Measurements from ENCODE around the gene GEN1.

GEN1 gene

DNA sequence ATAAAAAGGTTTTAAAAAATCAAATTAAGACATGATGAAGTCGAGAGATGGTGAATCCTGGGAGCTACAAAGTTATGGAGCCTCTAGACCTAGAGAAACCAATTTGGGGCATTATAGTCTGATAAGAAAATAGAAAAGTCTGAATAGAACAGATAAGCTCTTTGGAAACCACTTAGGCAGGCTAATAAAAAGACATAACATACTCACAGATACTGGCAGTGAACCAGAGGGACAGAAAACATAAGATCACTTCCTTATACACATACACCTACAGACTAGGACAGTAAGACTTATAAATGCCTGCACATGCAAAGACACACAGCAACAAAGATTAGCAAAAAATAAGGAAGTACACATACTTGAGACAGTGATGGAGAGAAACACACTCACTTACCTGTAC, 20.3 kb upstream of the GEN1 start:
- Histone ChIP-seq H3K4ac (ENCODE audit: low read depth, low read length) (no peak overlapping the region), H3K4me2 (ENCODE audit: low read length) (no peak overlapping the region), H3K79me2 (ENCODE audit: control insufficient read depth, insufficient read depth, low read length) (no peaks in the 10 kb centered on the region), H3K4me3 (ENCODE audit: low read length) (no peak overlapping the region), H3K79me1 (ENCODE audit: low read length) (no peaks in the 10 kb centered on the region), H3K27ac (ENCODE audit: low read depth, low read length) (no peak overlapping the region), H3K18ac (ENCODE audit: low read length) (no peak overlapping the region), H3K36me3 (ENCODE audit: control insufficient read depth, insufficient read depth, low read length) (peaks cover 13% of the 10 kb centered on the region), H3K56ac (ENCODE audit: low read length) (no peak overlapping the region), H2BK120ac (ENCODE audit: low read depth, low read length) (no peak overlapping the region), H3K9ac (ENCODE audit: low read length) (no peak overlapping the region), H3K4me1 (ENCODE audit: control insufficient read depth, low read depth, low read length) (no peaks in the 10 kb centered on the region), H2AK5ac (ENCODE audit: low read length) (no peak overlapping the region), H2BK15ac (replicated peaks; ENCODE audit: low read depth) (no peak overlapping the region), H3K23ac (ENCODE audit: low read length) (peak overlapping the region; percentile 45), H3K27me3 (ENCODE audit: insufficient read depth, low read length, poor library complexity) (no peaks in the 10 kb centered on the region), H4K5ac (ENCODE audit: low read length) (no peak overlapping the region), H2BK5ac (ENCODE audit: low read length) (no peak overlapping the region), H4K8ac (ENCODE audit: low read depth, low read length) (no peak overlapping the region)
- no CpG with 5 or more reads among the region's 1 CpG for WGBS (ENCODE audit: extremely low coverage, insufficient coverage, low lambda C conversion rate)
- no peak for DNase-seq

DNA sequence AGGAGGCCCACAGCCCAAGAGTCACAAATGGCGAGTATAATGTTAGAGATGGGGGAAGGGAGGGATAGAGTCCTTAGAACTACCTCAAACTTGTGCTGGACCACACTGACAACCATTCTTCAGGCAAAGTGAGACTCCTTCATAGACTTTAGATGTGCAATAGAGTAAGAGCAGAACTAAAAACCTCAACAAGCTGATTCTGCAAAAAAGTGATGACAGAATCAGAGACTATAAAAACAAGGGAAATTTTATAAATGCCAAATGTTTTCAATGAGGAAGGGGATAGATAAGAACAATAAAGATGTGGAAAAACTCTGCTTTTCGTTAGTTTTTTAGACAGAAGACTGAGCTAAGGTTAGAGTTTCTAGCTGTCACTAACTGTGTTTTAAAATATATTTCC, 18.1 kb upstream of the GEN1 start:
- H3K79me1 ChIP-seq (ENCODE audit: low read length), result no peaks in the 10 kb centered on the region
- no peak overlapping the region for H2BK15ac ChIP-seq (replicated peaks; ENCODE audit: low read depth)
- no CpG with 5 or more reads among the region's 2 CpGs for WGBS (ENCODE audit: extremely low coverage, insufficient coverage, low lambda C conversion rate)
- no peak overlapping the region for H3K23ac ChIP-seq (ENCODE audit: low read length)
- no peak for DNase-seq
- no peak overlapping the region for H3K4me2 ChIP-seq (ENCODE audit: low read length)
- no peaks in the 10 kb centered on the region for H3K27me3 ChIP-seq (ENCODE audit: insufficient read depth, low read length, poor library complexity)
- no peak overlapping the region for H4K5ac ChIP-seq (ENCODE audit: low read length)
- no peaks in the 10 kb centered on the region for H3K4me1 ChIP-seq (ENCODE audit: control insufficient read depth, low read depth, low read length)
- no peak overlapping the region for H2BK5ac ChIP-seq (ENCODE audit: low read length)
- no peak overlapping the region for H4K8ac ChIP-seq (ENCODE audit: low read depth, low read length)
- H3K9ac ChIP-seq (ENCODE audit: low read length), result no peak overlapping the region
- H2AK5ac ChIP-seq (ENCODE audit: low read length), result no peak overlapping the region
- H3K4me3 ChIP-seq (ENCODE audit: low read length), result no peak overlapping the region
- no peak overlapping the region for H2BK120ac ChIP-seq (ENCODE audit: low read depth, low read length)
- H3K27ac ChIP-seq (ENCODE audit: low read depth, low read length), result no peak overlapping the region
- H3K4ac ChIP-seq (ENCODE audit: low read depth, low read length), result no peak overlapping the region
- H3K36me3 ChIP-seq (ENCODE audit: control insufficient read depth, insufficient read depth, low read length), result peaks cover 13% of the 10 kb centered on the region
- H3K18ac ChIP-seq (ENCODE audit: low read length), result no peak overlapping the region
- H3K79me2 ChIP-seq (ENCODE audit: control insufficient read depth, insufficient read depth, low read length), result no peaks in the 10 kb centered on the region
- H3K56ac ChIP-seq (ENCODE audit: low read length), result no peak overlapping the region

DNA sequence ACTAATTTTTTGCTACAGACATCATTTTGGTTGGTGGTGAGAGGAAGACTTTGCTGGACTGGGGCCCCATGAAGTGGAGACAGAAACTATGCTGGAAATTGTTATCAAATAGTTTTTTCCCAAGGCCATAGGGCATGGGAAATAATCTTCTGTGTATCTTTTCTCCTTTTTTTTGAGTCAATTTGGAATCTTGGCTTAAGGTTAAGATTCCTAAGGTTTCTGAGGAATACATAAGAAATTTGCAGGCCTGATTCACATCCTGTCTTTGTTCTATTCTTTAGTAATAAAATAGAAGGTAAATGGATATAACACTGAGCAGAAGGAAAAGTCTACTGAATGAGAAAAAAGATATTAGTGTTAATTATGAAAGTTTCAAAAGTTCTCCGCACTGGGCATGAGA, 16.9 kb upstream of the GEN1 start:
- Histone ChIP-seq H2AK5ac (ENCODE audit: low read length) (no peak overlapping the region), H3K4me2 (ENCODE audit: low read length) (no peak overlapping the region), H3K27ac (ENCODE audit: low read depth, low read length) (no peak overlapping the region), H3K79me1 (ENCODE audit: low read length) (no peaks in the 10 kb centered on the region), H4K8ac (ENCODE audit: low read depth, low read length) (no peak overlapping the region), H3K23ac (ENCODE audit: low read length) (no peak overlapping the region), H3K36me3 (ENCODE audit: control insufficient read depth, insufficient read depth, low read length) (peaks cover 13% of the 10 kb centered on the region), H3K4ac (ENCODE audit: low read depth, low read length) (no peak overlapping the region), H4K5ac (ENCODE audit: low read length) (no peak overlapping the region), H2BK120ac (ENCODE audit: low read depth, low read length) (no peak overlapping the region), H2BK5ac (ENCODE audit: low read length) (no peak overlapping the region), H2BK15ac (replicated peaks; ENCODE audit: low read depth) (no peak overlapping the region), H3K4me1 (ENCODE audit: control insufficient read depth, low read depth, low read length) (no peaks in the 10 kb centered on the region), H3K79me2 (ENCODE audit: control insufficient read depth, insufficient read depth, low read length) (no peaks in the 10 kb centered on the region), H3K9ac (ENCODE audit: low read length) (no peak overlapping the region), H3K18ac (ENCODE audit: low read length) (no peak overlapping the region), H3K4me3 (ENCODE audit: low read length) (no peak overlapping the region), H3K56ac (ENCODE audit: low read length) (no peak overlapping the region), H3K27me3 (ENCODE audit: insufficient read depth, low read length, poor library complexity) (no peaks in the 10 kb centered on the region)
- no peak for DNase-seq
- WGBS (ENCODE audit: extremely low coverage, insufficient coverage, low lambda C conversion rate), result no CpG with 5 or more reads among the region's 1 CpG

DNA sequence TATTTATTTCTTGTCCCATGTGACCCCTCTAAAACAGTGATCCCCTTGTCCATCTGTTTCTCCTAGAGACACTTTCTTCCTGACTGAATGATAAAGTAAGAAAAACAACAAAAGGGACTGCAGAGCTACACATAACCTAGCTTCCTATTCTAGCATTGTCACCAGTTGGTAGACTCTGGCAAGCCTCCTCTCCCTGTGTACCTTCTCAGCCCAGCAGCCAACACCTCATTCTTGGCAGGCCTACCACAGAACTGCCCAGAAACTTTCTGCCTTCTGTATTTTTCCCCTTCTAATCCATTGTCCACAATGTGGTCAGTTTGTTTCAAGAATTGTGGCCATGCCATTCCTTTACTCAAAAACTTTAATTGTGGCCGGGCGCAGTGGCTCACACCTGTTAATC, 13.7 kb upstream of the GEN1 start:
- no peak overlapping the region for H2BK5ac ChIP-seq (ENCODE audit: low read length)
- no peaks in the 10 kb centered on the region for H3K79me2 ChIP-seq (ENCODE audit: control insufficient read depth, insufficient read depth, low read length)
- no peak overlapping the region for H2AK5ac ChIP-seq (ENCODE audit: low read length)
- H3K36me3 ChIP-seq (ENCODE audit: control insufficient read depth, insufficient read depth, low read length), result peaks cover 7% of the 10 kb centered on the region
- H3K4ac ChIP-seq (ENCODE audit: low read depth, low read length), result no peak overlapping the region
- no peaks in the 10 kb centered on the region for H3K79me1 ChIP-seq (ENCODE audit: low read length)
- H4K5ac ChIP-seq (ENCODE audit: low read length), result no peak overlapping the region
- H3K56ac ChIP-seq (ENCODE audit: low read length), result no peak overlapping the region
- H2BK15ac ChIP-seq (replicated peaks; ENCODE audit: low read depth), result no peak overlapping the region
- H3K18ac ChIP-seq (ENCODE audit: low read length), result no peak overlapping the region
- no peak overlapping the region for H3K23ac ChIP-seq (ENCODE audit: low read length)
- H3K27ac ChIP-seq (ENCODE audit: low read depth, low read length), result no peak overlapping the region
- no peak overlapping the region for H3K9ac ChIP-seq (ENCODE audit: low read length)
- no peak overlapping the region for H4K8ac ChIP-seq (ENCODE audit: low read depth, low read length)
- H3K4me2 ChIP-seq (ENCODE audit: low read length), result no peak overlapping the region
- H2BK120ac ChIP-seq (ENCODE audit: low read depth, low read length), result no peak overlapping the region
- H3K27me3 ChIP-seq (ENCODE audit: insufficient read depth, low read length, poor library complexity), result no peaks in the 10 kb centered on the region
- no peaks in the 10 kb centered on the region for H3K4me1 ChIP-seq (ENCODE audit: control insufficient read depth, low read depth, low read length)
- no peak overlapping the region for H3K4me3 ChIP-seq (ENCODE audit: low read length)
- no peak for DNase-seq
- WGBS (ENCODE audit: extremely low coverage, insufficient coverage, low lambda C conversion rate), result no CpG with 5 or more reads among the region's 2 CpGs

DNA sequence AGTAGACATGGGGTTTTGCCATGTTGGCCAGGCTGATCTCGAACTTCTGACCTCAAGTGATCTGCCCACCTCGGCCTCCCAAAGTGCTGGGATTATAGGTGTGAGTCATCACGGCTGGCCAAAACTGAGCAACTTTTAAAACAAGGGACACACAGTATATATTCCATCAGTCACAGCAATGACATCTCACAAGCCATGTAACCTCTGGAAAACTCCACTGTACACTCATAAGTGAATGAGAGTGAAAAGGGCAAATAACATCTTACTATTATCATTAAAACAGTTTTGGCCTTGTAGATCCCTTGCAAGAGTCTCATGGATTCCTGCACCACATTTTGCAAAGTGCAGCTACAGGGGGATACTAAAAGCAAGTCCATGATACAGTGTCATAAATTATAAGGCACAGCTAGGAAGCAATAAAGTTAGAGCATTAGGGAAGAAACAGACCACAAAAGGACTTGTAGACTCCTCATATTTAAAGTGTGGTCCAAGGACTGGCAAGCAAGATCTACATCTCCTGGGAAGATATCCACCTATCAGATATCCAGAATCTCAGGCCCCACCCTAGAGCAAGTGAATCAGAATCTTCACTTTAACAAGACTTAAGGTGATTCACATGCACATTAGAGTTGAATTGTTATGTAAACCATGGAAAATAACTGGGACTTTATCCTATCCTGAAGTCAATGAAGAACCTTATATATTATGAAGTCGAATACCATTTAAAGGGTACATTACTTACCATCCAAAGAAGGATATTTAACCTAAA, 6.1 kb upstream of the GEN1 start:
- Histone ChIP-seq H3K4me3 (ENCODE audit: low read length) (no peak overlapping the region), H3K79me2 (ENCODE audit: control insufficient read depth, insufficient read depth, low read length) (peaks cover 27% of the 10 kb centered on the region), H3K36me3 (ENCODE audit: control insufficient read depth, insufficient read depth, low read length) (peaks cover 1% of the 10 kb centered on the region), H3K56ac (ENCODE audit: low read length) (no peak overlapping the region), H2AK5ac (ENCODE audit: low read length) (no peak overlapping the region), H3K4me2 (ENCODE audit: low read length) (no peak overlapping the region), H2BK5ac (ENCODE audit: low read length) (no peak overlapping the region), H2BK15ac (replicated peaks; ENCODE audit: low read depth) (no peak overlapping the region), H3K9ac (ENCODE audit: low read length) (no peak overlapping the region), H3K27ac (ENCODE audit: low read depth, low read length) (no peak overlapping the region), H3K27me3 (ENCODE audit: insufficient read depth, low read length, poor library complexity) (no peaks in the 10 kb centered on the region), H4K5ac (ENCODE audit: low read length) (no peak overlapping the region), H3K18ac (ENCODE audit: low read length) (no peak overlapping the region), H3K79me1 (ENCODE audit: low read length) (peaks cover 6% of the 10 kb centered on the region), H3K4ac (ENCODE audit: low read depth, low read length) (no peak overlapping the region), H3K23ac (ENCODE audit: low read length) (no peak overlapping the region), H2BK120ac (ENCODE audit: low read depth, low read length) (no peak overlapping the region), H3K4me1 (ENCODE audit: control insufficient read depth, low read depth, low read length) (no peaks in the 10 kb centered on the region), H4K8ac (ENCODE audit: low read depth, low read length) (no peak overlapping the region)
- WGBS (ENCODE audit: extremely low coverage, insufficient coverage, low lambda C conversion rate), result no CpG with 5 or more reads among the region's 4 CpGs
- peak; percentile 38 for DNase-seq

DNA sequence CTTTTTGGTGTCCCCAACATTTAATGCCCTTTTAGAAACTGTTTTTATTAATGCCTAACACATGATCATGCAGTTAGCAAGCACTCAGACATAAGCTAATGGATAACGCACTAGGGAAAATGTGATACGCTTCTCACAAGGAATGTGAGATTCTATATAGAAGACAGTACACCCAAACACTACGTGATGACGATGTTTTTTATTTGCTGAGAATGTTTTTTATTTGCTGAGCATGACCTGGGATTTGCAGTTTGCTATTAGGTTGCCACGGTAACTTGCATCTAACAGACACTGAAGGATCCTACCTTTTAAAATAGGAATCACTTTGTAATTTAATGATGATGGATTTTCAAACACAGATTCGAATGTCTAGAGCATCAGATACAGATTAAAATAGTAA, 5.2 kb upstream of the GEN1 start:
- Histone ChIP-seq H2BK5ac (ENCODE audit: low read length) (no peak overlapping the region), H2BK15ac (replicated peaks; ENCODE audit: low read depth) (no peak overlapping the region), H3K36me3 (ENCODE audit: control insufficient read depth, insufficient read depth, low read length) (peaks cover 1% of the 10 kb centered on the region), H3K27ac (ENCODE audit: low read depth, low read length) (no peak overlapping the region), H3K4me3 (ENCODE audit: low read length) (no peak overlapping the region), H3K4ac (ENCODE audit: low read depth, low read length) (no peak overlapping the region), H3K23ac (ENCODE audit: low read length) (no peak overlapping the region), H3K56ac (ENCODE audit: low read length) (no peak overlapping the region), H2BK120ac (ENCODE audit: low read depth, low read length) (no peak overlapping the region), H3K4me1 (ENCODE audit: control insufficient read depth, low read depth, low read length) (no peaks in the 10 kb centered on the region), H3K9ac (ENCODE audit: low read length) (no peak overlapping the region), H3K79me2 (ENCODE audit: control insufficient read depth, insufficient read depth, low read length) (peaks cover 30% of the 10 kb centered on the region), H2AK5ac (ENCODE audit: low read length) (no peak overlapping the region), H3K27me3 (ENCODE audit: insufficient read depth, low read length, poor library complexity) (no peaks in the 10 kb centered on the region), H4K5ac (ENCODE audit: low read length) (no peak overlapping the region), H3K18ac (ENCODE audit: low read length) (no peak overlapping the region), H4K8ac (ENCODE audit: low read depth, low read length) (no peak overlapping the region), H3K4me2 (ENCODE audit: low read length) (no peak overlapping the region), H3K79me1 (ENCODE audit: low read length) (peaks cover 6% of the 10 kb centered on the region)
- DNase-seq, result peak; percentile 40
- WGBS (ENCODE audit: extremely low coverage, insufficient coverage, low lambda C conversion rate), result no CpG with 5 or more reads among the region's 6 CpGs

All from mesendoderm (in vitro differentiated cells).